Lung (tissue), 12 donors: Measurements from ENCODE around the gene DDX49. TPM values are rescaled to one million over a fixed set of nuclear protein-coding genes. Genes with fewer than 3 reads are reported as not detected.

Experiments
- ATAC-seq: fragments of 200-7000 bp; cut with Tn5 transposase; one replicate; pipeline ENCODE4 v1.9.1; 2020; ENCODE audit warnings: moderate number of reproducible peaks; ENCODE audit not compliant: insufficient read depth, low FRiP score
- DNase-seq, 3 donors: peaks; one replicate each; pipeline ENCODE4 v3.0.0-alpha.2; 2013 to 2017
- H3K27ac ChIP-seq, 2 donors: one replicate each; pipeline ENCODE4 v1.5.1; 2013; ENCODE audit warnings: mild to moderate bottlenecking in 2 of 2, moderate library complexity in 2 of 2, control low read depth in 1 of 2, inconsistent platforms in 1 of 2, low read depth in 1 of 2, low read length in 1 of 2
- H3K27me3 ChIP-seq, 3 donors: one replicate each; pipeline ENCODE4 v1.5.1; 2013; ENCODE audit warnings: low read length in 2 of 3; ENCODE audit not compliant: control insufficient read depth in 3 of 3, insufficient read depth in 3 of 3
- H3K36me3 ChIP-seq, 4 donors: one replicate each; pipeline ENCODE4 v1.5.1; 2013; ENCODE audit warnings: low read length in 4 of 4, mild to moderate bottlenecking in 1 of 4, moderate library complexity in 1 of 4; ENCODE audit not compliant: control insufficient read depth in 4 of 4, insufficient read depth in 4 of 4
- H3K4me1 ChIP-seq, 5 donors: one replicate each; pipeline ENCODE4 v1.5.1; 2013; ENCODE audit warnings: low read length in 5 of 5, mild to moderate bottlenecking in 2 of 5, moderate library complexity in 1 of 5; ENCODE audit not compliant: control insufficient read depth in 5 of 5, insufficient read depth in 5 of 5
- H3K4me3 ChIP-seq: one replicate; pipeline ENCODE4 v1.5.1; 2013; ENCODE audit warnings: mild to moderate bottlenecking, control low read depth, moderate library complexity
- H3K9ac ChIP-seq, 2 donors: one replicate each; pipeline ENCODE4 v1.5.1; 2013; ENCODE audit warnings: low read length in 2 of 2, control low read depth in 1 of 2; ENCODE audit not compliant: insufficient read depth in 1 of 2
- H3K9me3 ChIP-seq, 4 donors: one replicate each; pipeline ENCODE4 v1.5.1; 2013; ENCODE audit warnings: low read length in 3 of 4, mild to moderate bottlenecking in 1 of 4, moderate library complexity in 1 of 4; ENCODE audit not compliant: control insufficient read depth in 4 of 4, insufficient read depth in 3 of 4
- WGBS, 2 donors: extraction: QIAGEN DNeasy Blood & Tissue Kit; methylation state at CpG; one replicate each; pipeline ENCODE4 v1.1.7; 2013; 5-methylcytosine and 5-hydroxymethylcytosine counted together
- polyA plus RNA-seq, 2 donors: library from polyadenylated mRNA; stranded (reverse); fragments of 200-250 nt; gene quantifications; one replicate each; pipeline ENCODE4 v1.2.1, GENCODE V29; 2013
- total RNA-seq, 2 donors: library from RNA; depleted of rRNA in 1 of 2; stranded (reverse); fragments of >200 nt in 1 of 2; gene quantifications; one replicate each; pipeline ENCODE4 v1.2.1, GENCODE V29; 2014 to 2021
- TF ChIP-seq, protein P1 (sequence below): IDR thresholded peaks from 2 replicates; pipeline ENCODE4 v1.5.1; 2012; ENCODE audit warnings: mild to moderate bottlenecking; ENCODE audit errors: control extremely low read depth, extremely low read depth
- donor health status: control.
- donor health status: control.
- donor health status: Bipolar disorder and iron deficiency.
- donor health status: healthy.
- donor health status: DM: yes; HTN: yes; CAD: no.

Gene DDX49
- total and polyA plus RNA-seq, 4 donors = 32.2 to 69.1 (median 56.2) TPM

DNA sequence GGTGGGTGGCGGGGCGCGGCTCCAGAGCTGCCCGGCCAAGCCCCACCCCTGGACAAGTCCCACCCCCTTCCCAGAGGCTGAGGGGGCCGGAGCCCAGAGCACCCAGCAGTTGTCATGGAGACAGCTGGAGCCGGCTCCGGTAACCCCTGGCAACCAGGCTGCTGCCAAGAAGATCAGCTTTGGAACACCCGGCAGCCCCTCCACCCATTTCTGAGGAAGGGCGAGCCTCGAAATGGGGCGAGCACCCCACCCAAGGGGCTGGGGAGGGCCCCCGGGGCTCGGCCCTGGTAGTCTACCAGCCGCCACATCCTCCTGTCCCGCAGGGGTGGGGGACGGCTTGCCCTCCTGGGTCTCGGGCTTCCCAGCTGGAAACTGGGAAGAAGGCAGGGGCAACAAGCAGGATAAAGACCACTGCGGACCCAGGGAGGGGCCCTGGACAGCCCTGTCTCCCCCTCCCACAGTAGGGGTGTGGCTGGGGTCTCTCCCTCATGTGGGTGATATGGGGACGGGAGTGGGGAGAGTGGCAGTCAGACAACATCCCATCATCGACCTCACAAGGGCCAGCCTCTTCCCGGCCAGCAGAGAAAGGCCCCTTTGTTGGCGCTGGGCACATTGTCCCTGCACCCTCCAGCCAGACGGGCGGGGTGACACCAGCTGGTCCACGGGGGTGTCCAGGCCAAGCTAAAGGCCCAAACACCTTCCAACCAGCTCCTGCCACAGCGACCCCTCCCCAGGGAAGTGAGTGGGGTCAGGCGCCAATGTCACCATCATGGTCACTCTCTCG is 25.1 kb upstream of the DDX49 start:
- Histone ChIP-seq H3K27me3 (peaks cover 0 to 8% (median 0%) of the 10 kb centered on the region in 3 donors), H3K36me3 (peaks cover 0 to 9% (median 0%) of the 10 kb centered on the region in 4 donors), H3K27ac (no peak overlapping the region), H3K4me3 (no peak overlapping the region), H3K9ac (no peak overlapping the region), H3K4me1 (peaks cover 0 to 21% (median 0%) of the 10 kb centered on the region in 5 donors), H3K9me3 (peaks cover 0 to 2% (median 0%) of the 10 kb centered on the region in 4 donors)
- DNase-seq (peak; percentile 90 to 91 (median 90)), ATAC-seq (no peak)
- WGBS, 2 donors = 10 to 16% methylated on average over 25 to 28 of the region's 28 CpGs
- TF ChIP-seq, protein P1, sequence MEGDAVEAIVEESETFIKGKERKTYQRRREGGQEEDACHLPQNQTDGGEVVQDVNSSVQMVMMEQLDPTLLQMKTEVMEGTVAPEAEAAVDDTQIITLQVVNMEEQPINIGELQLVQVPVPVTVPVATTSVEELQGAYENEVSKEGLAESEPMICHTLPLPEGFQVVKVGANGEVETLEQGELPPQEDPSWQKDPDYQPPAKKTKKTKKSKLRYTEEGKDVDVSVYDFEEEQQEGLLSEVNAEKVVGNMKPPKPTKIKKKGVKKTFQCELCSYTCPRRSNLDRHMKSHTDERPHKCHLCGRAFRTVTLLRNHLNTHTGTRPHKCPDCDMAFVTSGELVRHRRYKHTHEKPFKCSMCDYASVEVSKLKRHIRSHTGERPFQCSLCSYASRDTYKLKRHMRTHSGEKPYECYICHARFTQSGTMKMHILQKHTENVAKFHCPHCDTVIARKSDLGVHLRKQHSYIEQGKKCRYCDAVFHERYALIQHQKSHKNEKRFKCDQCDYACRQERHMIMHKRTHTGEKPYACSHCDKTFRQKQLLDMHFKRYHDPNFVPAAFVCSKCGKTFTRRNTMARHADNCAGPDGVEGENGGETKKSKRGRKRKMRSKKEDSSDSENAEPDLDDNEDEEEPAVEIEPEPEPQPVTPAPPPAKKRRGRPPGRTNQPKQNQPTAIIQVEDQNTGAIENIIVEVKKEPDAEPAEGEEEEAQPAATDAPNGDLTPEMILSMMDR = no peak

DNA sequence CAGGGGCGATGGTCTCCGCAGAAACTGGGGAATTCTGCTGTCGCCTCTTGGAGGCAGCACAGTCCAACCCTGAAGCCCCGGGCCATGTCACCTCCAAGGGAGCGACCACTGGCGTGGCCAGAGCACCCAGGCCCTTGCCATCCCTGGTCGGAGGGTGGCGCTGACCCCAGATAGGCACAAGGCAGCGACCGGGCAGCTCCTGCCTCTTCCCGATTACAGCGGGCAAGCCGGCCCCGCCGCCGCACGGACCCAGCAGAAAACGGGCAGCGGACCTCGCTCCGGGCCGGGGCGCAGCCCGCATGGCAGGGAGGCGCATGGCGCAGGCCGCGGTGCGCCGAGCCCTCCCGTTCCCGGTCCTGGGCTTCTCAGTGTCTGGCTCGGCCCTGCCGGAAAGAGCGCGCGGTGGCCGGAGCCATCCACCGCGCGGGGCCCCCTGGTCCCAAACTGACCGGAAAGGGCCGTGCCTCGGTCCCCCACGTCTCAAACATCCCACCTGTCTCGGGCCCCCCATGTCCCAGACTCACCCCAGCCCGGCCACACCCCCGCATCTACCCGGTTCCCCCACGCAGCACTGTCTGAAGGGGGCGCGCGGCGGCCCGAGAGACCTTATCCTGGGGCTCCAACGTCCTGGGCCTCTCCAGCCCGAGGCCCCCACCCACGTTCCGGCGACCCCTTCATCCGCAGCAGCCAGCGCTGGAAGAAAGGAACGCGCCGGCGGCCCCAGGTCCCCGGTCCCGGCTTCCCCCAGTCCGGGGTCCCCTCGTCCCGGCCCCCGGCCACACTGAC is 24.3 kb upstream of the DDX49 start:
- H3K9me3 ChIP-seq = peaks cover 0 to 2% (median 0%) of the 10 kb centered on the region in 4 donors
- peaks cover 0 to 21% (median 0%) of the 10 kb centered on the region in 5 donors for H3K4me1 ChIP-seq
- peaks cover 0 to 17% (median 3%) of the 10 kb centered on the region in 4 donors for H3K36me3 ChIP-seq
- ATAC-seq (no peak), DNase-seq (peak; percentile 38 to 52 (median 51))
- H3K27me3 ChIP-seq = peaks cover 0 to 8% (median 0%) of the 10 kb centered on the region in 3 donors
- no peak overlapping the region for H3K27ac ChIP-seq
- TF ChIP-seq, protein P1 = no peak
- H3K9ac ChIP-seq = no peak overlapping the region
- WGBS, 2 donors = 1 to 2% methylated on average over 71 to 72 of the region's 72 CpGs
- no peak overlapping the region for H3K4me3 ChIP-seq

DNA sequence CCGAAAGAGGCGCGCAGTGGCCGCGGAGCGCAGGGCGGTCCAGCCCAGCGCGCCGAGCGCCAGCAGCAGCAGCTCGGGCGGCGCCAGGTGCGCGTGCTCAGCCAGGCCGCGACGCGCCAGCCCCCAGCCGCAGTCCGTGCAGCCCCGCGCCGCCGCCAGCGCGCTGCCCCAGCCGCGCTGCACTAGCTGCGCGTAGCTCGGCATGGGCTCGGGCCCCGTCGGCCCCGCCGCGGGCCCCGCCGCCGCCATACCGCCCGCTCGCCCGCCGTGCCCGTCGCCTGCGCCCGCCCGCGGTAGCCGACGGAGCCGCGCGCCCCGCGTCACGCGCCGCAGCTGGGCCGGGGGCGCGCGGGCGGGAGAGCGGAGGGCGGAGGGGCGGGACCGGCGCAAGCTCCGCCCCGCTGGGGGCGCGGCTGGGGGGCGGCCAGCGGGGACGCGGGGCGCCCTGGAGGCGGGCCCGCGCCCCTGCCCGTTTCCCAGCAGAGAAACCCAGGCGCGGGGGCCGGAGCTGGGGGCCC is 23.6 kb upstream of the DDX49 start, which contains the start of gene CERS1:
TSS of gene CERS1 (minus strand) at position 335 of the 518 bp plus-strand sequence. CDS start at position 249, 86 bp downstream.
- TF ChIP-seq, protein P1 = no peak
- Histone ChIP-seq H3K9me3 (peaks cover 0 to 3% (median 0%) of the 10 kb centered on the region in 4 donors), H3K27me3 (peaks cover 0 to 8% (median 0%) of the 10 kb centered on the region in 3 donors), H3K4me1 (peaks cover 0 to 21% (median 0%) of the 10 kb centered on the region in 5 donors), H3K9ac (no peak within 1 kb of the TSS), H3K36me3 (peaks cover 0 to 20% (median 5%) of the 10 kb centered on the region in 4 donors), H3K27ac (no peak within 1 kb of the TSS), H3K4me3 (no peak within 1 kb of the TSS)
- WGBS, 2 donors = 0 to 1% methylated on average over 7 to 89 of the region's 89 CpGs
- DNase-seq (peak; percentile 21 to 60 (median 32)), ATAC-seq (no peak)
